Sigmoid colon (tissue), 7 donors: ENCODE measurements around the gene DEFB123. TPM values are rescaled to one million over a fixed set of nuclear protein-coding genes. Genes with fewer than 3 reads are reported as not detected.

Experiments
- DNase-seq: peaks from one replicate; pipeline ENCODE4 v3.0.0-alpha.2; 2019
- H3K27ac ChIP-seq, 4 donors: fragments of 200-600 bp; sonication (generic); one replicate each; pipeline ENCODE4 v1.5.1; 2016 to 2019; ENCODE audit warnings: mild to moderate bottlenecking in 1 of 4
- H3K27me3 ChIP-seq, 3 donors: fragments of 200-600 bp; sonication (generic); one replicate each; pipeline ENCODE4 v1.5.1; 2019; ENCODE audit warnings: mild to moderate bottlenecking in 1 of 3
- H3K36me3 ChIP-seq, 4 donors: fragments of 200-600 bp; sonication (generic); one replicate each; pipeline ENCODE4 v1.5.1; 2016 to 2019
- H3K4me1 ChIP-seq, 4 donors: fragments of 200-600 bp; sonication (generic); one replicate each; pipeline ENCODE4 v1.5.1; 2017 to 2019
- H3K4me3 ChIP-seq, 4 donors: fragments of 200-600 bp; sonication (generic); one replicate each; pipeline ENCODE4 v1.5.1; 2017 to 2019; ENCODE audit warnings: mild to moderate bottlenecking in 2 of 4, moderate library complexity in 1 of 4
- H3K9me3 ChIP-seq, 4 donors: fragments of 200-600 bp in 3 of 4; sonication (generic) in 3 of 4; one replicate each; pipeline versions ENCODE4 v1.5.1 to v1.6.1; 2013 to 2019
- CTCF ChIP-seq, 4 experiments: fragments of 450-650 bp in 3 of 4; fragments of 200-600 bp in 1 of 4; IDR thresholded peaks; one replicate each; pipeline ENCODE4 v1.5.1; 2016 to 2019; ENCODE audit warnings: antibody characterized with exemption in 4 of 4, mild to moderate bottlenecking in 3 of 4, moderate library complexity in 2 of 4
- EP300 ChIP-seq, 4 donors: sonication (generic); formaldehyde crosslinking; IDR thresholded peaks; one replicate each; pipeline ENCODE4 v1.6.1; 2017; ENCODE audit warnings: antibody characterized with exemption in 4 of 4
- POLR2A ChIP-seq, 2 donors: fragments of 450-650 bp; IDR thresholded peaks; one replicate each; pipeline ENCODE4 v1.6.1; 2016; ENCODE audit warnings: antibody characterized with exemption in 2 of 2, mild to moderate bottlenecking in 2 of 2, moderate library complexity in 2 of 2
- POLR2AphosphoS5 ChIP-seq, 4 donors: sonication (generic); formaldehyde crosslinking; IDR thresholded peaks; one replicate each; pipeline ENCODE4 v1.6.1; 2017; ENCODE audit warnings: antibody characterized with exemption in 4 of 4
- WGBS, 2 donors: extraction: QIAGEN DNeasy Blood & Tissue Kit; methylation state at CpG; one replicate each; pipeline ENCODE4 v1.1.7; 2013; 5-methylcytosine and 5-hydroxymethylcytosine counted together
- intact Hi-C: fragments of 100-400 bp; cut with DNase I; formaldehyde crosslinking; loops from one replicate; pipeline ENCODE4 v1.15.1; 2023
- polyA plus RNA-seq, 3 donors: library from polyadenylated mRNA; stranded (reverse); fragments of 200-250 nt; gene quantifications; one replicate each; pipeline ENCODE4 v1.2.3, GENCODE V29; 2013
- total RNA-seq, 4 donors: library from RNA; depleted of rRNA; stranded (reverse); fragments of >200 nt; gene quantifications; one replicate each; pipeline ENCODE4 v1.1.0, GENCODE V29; 2016
- donor health status: healthy with polysubstance abuse.
- donor health status: Bipolar disorder and iron deficiency.
- donor health status: healthy.

The DEFB123 gene, protein sequence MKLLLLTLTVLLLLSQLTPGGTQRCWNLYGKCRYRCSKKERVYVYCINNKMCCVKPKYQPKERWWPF
- total RNA-seq (not detected), polyA plus RNA-seq (not detected)

DNA sequence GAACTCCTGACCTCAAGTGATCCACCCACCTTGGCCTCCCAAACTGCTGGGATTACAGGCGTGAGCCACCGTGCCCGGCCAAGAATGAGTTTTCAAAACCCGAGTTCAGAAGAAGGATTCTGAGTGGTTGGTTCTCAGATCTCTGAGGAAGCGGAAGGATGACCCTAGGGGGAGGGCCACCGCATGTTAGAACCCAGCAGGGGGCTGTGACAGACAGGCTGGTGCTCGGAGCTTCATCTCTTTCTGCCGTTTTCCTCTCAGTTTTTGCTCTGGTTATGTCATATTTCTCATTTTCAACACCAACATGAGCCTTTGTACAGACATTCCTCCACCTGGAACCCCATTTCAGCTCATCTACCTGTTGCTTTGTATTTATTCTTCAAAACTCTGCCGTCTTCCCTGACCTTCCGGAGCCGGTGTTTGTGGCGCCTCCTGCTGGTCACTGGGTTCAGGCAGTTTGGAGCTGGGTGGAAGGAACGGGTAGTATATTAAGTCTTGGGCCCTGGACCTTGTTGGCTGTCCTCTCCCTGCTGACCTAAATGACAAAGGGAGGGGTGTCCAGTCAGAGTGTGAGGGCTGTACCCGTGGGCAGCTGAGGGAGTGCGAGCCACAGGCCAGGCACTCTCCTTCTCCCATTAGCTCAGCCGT, at the start of gene DEFB123:
Gene DEFB123, plus strand, starts transcription at position 621 of the 648 bp plus-strand sequence. CDS start 67 bp downstream, outside the sequence.
- H3K4me1 ChIP-seq: no peaks in the 10 kb centered on the region
- H3K27me3 ChIP-seq: peaks cover 0 to 5% (median 0%) of the 10 kb centered on the region in 3 donors
- intact Hi-C loops: no loop called here
- 80% methylated on average over 16 of the region's 16 CpGs for WGBS, 2 donors
- no peak for TF ChIP-seq POLR2A (IDR thresholded peaks at IDR 0.05)
- no peak for TF ChIP-seq CTCF (IDR thresholded peaks at IDR 0.05)
- TF ChIP-seq EP300 (IDR thresholded peaks at IDR 0.05): no peak
- no peak for TF ChIP-seq POLR2AphosphoS5 (IDR thresholded peaks at IDR 0.05)
- H3K9me3 ChIP-seq: no peaks in the 10 kb centered on the region
- no peak for DNase-seq
- no peak within 1 kb of the TSS for H3K27ac ChIP-seq
- H3K4me3 ChIP-seq: no peak within 1 kb of the TSS
- no peaks in the 10 kb centered on the region for H3K36me3 ChIP-seq

DNA sequence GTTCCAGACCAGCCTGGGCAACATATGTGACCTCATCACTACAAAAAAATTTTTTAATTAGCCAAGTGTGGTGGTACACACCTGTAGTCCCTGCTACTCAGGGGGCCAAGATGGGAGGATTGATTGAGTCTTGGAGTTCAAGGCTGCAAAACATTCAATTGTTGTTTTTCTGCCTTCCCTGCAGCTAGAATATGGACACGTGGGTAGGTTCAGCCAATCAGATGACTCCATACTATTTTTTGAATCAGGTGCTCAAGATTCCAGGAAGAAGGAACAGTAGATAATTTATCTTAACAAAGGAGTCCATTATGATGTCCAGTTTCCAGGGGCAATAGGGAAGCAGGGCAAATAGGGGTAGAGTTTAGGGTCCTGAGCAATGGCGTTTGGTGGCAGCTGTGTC, 47.6 kb upstream of the DEFB123 start:
- intact Hi-C loops: no loop called here
- H3K9me3 ChIP-seq: no peaks in the 10 kb centered on the region
- no peaks in the 10 kb centered on the region for H3K36me3 ChIP-seq
- no peak for DNase-seq
- no peak overlapping the region for H3K4me3 ChIP-seq
- WGBS, 2 donors: 72 to 80% methylated on average over 2 of the region's 2 CpGs
- H3K4me1 ChIP-seq: no peaks in the 10 kb centered on the region
- H3K27ac ChIP-seq: no peak overlapping the region
- H3K27me3 ChIP-seq: no peaks in the 10 kb centered on the region
- TF ChIP-seq POLR2A (IDR thresholded peaks at IDR 0.05) (no peak), EP300 (IDR thresholded peaks at IDR 0.05) (no peak), POLR2AphosphoS5 (IDR thresholded peaks at IDR 0.05) (no peak), CTCF (IDR thresholded peaks at IDR 0.05) (no peak)

DNA sequence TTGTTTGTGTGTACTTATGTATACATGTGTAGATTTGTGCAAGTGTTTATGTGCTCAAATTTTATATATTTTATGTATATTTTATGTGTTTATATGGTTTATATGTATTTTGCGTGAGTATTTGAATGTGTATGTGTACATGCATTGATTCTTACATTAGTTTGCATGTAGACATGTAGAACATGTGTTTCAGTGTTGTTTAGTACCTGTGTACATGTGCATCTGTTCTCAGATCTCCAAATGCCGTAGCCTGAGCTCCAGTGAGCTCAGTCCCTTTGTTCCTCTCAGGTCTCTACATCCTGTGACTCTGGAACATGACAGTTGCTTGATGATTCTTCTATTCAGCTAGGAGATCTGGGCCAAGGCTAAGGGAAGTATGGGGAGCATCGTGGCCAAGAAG, 45.5 kb upstream of the DEFB123 start:
- DNase-seq: no peak
- no peaks in the 10 kb centered on the region for H3K36me3 ChIP-seq
- WGBS, 2 donors: 50 to 51% methylated on average over 3 of the region's 3 CpGs
- H3K9me3 ChIP-seq: no peaks in the 10 kb centered on the region
- no peaks in the 10 kb centered on the region for H3K4me1 ChIP-seq
- H3K27me3 ChIP-seq: no peaks in the 10 kb centered on the region
- H3K27ac ChIP-seq: no peak overlapping the region
- no peak overlapping the region for H3K4me3 ChIP-seq
- intact Hi-C loops: no loop called here
- no peak for TF ChIP-seq EP300 (IDR thresholded peaks at IDR 0.05)
- no peak for TF ChIP-seq CTCF (IDR thresholded peaks at IDR 0.05)
- TF ChIP-seq POLR2A (IDR thresholded peaks at IDR 0.05): no peak
- no peak for TF ChIP-seq POLR2AphosphoS5 (IDR thresholded peaks at IDR 0.05)

DNA sequence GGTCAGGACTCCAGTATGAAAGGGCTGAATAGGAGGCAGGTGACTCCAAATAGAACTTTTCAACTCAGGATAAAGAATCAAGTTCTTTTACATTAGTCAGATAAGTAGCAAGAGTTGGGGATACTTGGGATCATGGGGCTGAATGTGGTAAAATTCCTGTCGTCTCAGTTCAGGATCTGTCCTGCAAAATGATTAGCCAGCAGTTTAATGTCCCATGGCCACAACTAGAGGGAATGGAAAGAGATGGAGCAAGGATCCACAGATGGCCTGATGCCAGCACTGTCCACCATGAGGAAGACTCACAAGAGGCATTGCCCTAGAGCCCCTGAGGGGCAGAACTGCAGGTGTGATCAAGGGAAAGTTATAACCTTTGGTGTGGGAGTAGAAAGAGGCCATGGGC, 36.5 kb upstream of the DEFB123 start:
- intact Hi-C loops: no loop called here
- no peak for DNase-seq
- WGBS, 2 donors: 61 to 68% methylated on average over 1 of the region's 1 CpG
- no peaks in the 10 kb centered on the region for H3K9me3 ChIP-seq
- no peak for TF ChIP-seq EP300 (IDR thresholded peaks at IDR 0.05)
- no peak for TF ChIP-seq CTCF (IDR thresholded peaks at IDR 0.05)
- TF ChIP-seq POLR2A (IDR thresholded peaks at IDR 0.05): no peak
- TF ChIP-seq POLR2AphosphoS5 (IDR thresholded peaks at IDR 0.05): no peak
- no peak overlapping the region for H3K4me3 ChIP-seq
- no peaks in the 10 kb centered on the region for H3K36me3 ChIP-seq
- no peaks in the 10 kb centered on the region for H3K27me3 ChIP-seq
- H3K4me1 ChIP-seq: no peaks in the 10 kb centered on the region
- no peak overlapping the region for H3K27ac ChIP-seq

DNA sequence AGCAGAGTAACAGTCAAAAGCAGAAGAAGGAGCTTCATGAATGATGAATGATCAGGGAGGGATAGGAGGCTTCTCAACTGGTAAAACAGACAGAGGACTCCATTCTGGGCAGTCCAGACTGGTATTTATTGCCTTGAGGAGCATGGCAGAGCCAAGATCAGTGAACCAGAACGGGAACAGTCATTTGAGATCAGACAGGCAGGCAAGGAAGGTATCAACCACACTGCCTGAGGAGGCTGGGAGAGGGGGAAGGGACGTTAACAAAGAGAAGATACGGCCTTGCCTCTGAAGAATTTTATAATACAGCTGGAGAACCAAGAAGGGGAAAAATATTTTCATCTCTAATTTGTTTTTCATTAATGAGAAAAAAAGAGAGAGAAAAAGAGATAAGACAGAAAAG, 34.3 kb upstream of the DEFB123 start, which contains the start of gene DEFB121:
Gene DEFB121, minus strand, starts transcription at position 101 of the 400 bp plus-strand sequence. Its CDS starts 63 bp downstream, at position 38.
- no peaks in the 10 kb centered on the region for H3K36me3 ChIP-seq
- no peaks in the 10 kb centered on the region for H3K27me3 ChIP-seq
- no peak within 1 kb of the TSS for H3K4me3 ChIP-seq
- H3K4me1 ChIP-seq: no peaks in the 10 kb centered on the region
- WGBS, 2 donors: 45 to 48% methylated on average over 3 of the region's 3 CpGs
- no peak for TF ChIP-seq POLR2A (IDR thresholded peaks at IDR 0.05)
- no peak for TF ChIP-seq CTCF (IDR thresholded peaks at IDR 0.05)
- TF ChIP-seq EP300 (IDR thresholded peaks at IDR 0.05): no peak
- no peak for TF ChIP-seq POLR2AphosphoS5 (IDR thresholded peaks at IDR 0.05)
- H3K9me3 ChIP-seq: peaks cover 0 to 3% (median 0%) of the 10 kb centered on the region in 4 donors
- DNase-seq: no peak
- H3K27ac ChIP-seq: no peak within 1 kb of the TSS
- intact Hi-C loops: no loop called here
